Left lung (tissue), 10 donors: ENCODE measurements around the gene PRPSAP1. TPM values are rescaled to one million over a fixed set of nuclear protein-coding genes. Genes with fewer than 3 reads are reported as not detected.
"Not testable (repeated sequence)": the region's sequence is repeated elsewhere in the genome, so short reads cannot be mapped to it uniquely, and the experiment has no call there.

Experiments used
- ATAC-seq: fragments of 200-7000 bp; cut with Tn5 transposase; one replicate; pipeline ENCODE4 v1.9.1; 2020; ENCODE audit warnings: moderate library complexity
- DNase-seq, 4 donors: peaks; one replicate each; pipeline ENCODE4 v3.0.0-alpha.2; 2013 to 2020
- H3K27ac ChIP-seq, 2 donors: fragments of 200-600 bp; sonication (generic) in 1 of 2; one replicate each; pipeline versions ENCODE4 v1.5.0 to v1.8.0; 2020 to 2021
- H3K27me3 ChIP-seq, 2 donors: fragments of 200-600 bp; sonication (generic) in 1 of 2; one replicate each; pipeline versions ENCODE4 v1.5.0 to v1.8.0; 2020 to 2021
- H3K36me3 ChIP-seq, 2 donors: fragments of 200-600 bp; sonication (generic) in 1 of 2; one replicate each; pipeline versions ENCODE4 v1.5.0 to v1.8.0; 2020 to 2021
- H3K4me1 ChIP-seq, 2 donors: fragments of 200-600 bp; one replicate each; pipeline ENCODE4 v1.8.0; 2021
- H3K4me3 ChIP-seq, 2 donors: fragments of 200-600 bp; sonication (generic) in 1 of 2; one replicate each; pipeline versions ENCODE4 v1.5.0 to v1.8.0; 2020 to 2021; ENCODE audit warnings: mild to moderate bottlenecking in 1 of 2
- H3K9me3 ChIP-seq, 2 donors: fragments of 200-600 bp; sonication (generic) in 1 of 2; one replicate each; pipeline versions ENCODE4 v1.5.0 to v1.8.0; 2020 to 2021
- CTCF ChIP-seq, 2 donors: fragments of 200-600 bp; sonication (generic) in 1 of 2; IDR thresholded peaks; one replicate each; pipeline versions ENCODE4 v1.5.0 to v1.8.0; 2021; ENCODE audit warnings: antibody characterized with exemption in 2 of 2
- intact Hi-C, 2 donors: fragments of 100-400 bp; cut with DNase I; formaldehyde crosslinking; loops; one replicate each; pipeline versions ENCODE4 v1.11.2 to v1.14.2; 2022
- polyA plus RNA-seq, 6 donors: library from polyadenylated mRNA; unstranded; fragments of 120-200 nt; gene quantifications; one replicate each; pipeline ENCODE4 v1.2.1, GENCODE V29; 2013; ENCODE audit not compliant: insufficient read length in 6 of 6
- total RNA-seq, 2 donors: library from RNA; stranded (reverse); fragmentation: NEBNext Ultra II Directional; extraction: Animal tissue kit (Norgen Biotek cat#: 25700); gene quantifications; one replicate each; pipeline ENCODE4 v1.2.1, GENCODE V29; 2021
- donor health status: DM: no; HTN: yes; CAD: no.
- donor health status: DM: no; HTN: no; CAD: no.

The PRPSAP1 gene
- total and polyA plus RNA-seq, 8 donors = 51.2 to 95.4 (median 81.9) TPM

- Histone ChIP-seq H3K27ac (no peak overlapping the region), H3K4me3 (no peak overlapping the region), H3K36me3 (no peaks in the 10 kb centered on the region), H3K9me3 (no peaks in the 10 kb centered on the region), H3K4me1 (peaks cover 4 to 6% of the 10 kb centered on the region in 2 donors), H3K27me3 (no peaks in the 10 kb centered on the region)
- peak in 1 of 4 donors; percentile 6 for DNase-seq
- ATAC-seq = no peak
- no peak for TF ChIP-seq CTCF (IDR thresholded peaks at IDR 0.05)
- intact Hi-C loops = no loop called here
Observed at GRCh38 chr17:76366247-76366646, 12.5 kb upstream of the PRPSAP1 start.

- Histone ChIP-seq H3K4me1 (peaks cover 0 to 4% of the 10 kb centered on the region in 2 donors), H3K4me3 (no peak overlapping the region), H3K27me3 (no peaks in the 10 kb centered on the region), H3K27ac (no peak overlapping the region), H3K36me3 (no peaks in the 10 kb centered on the region), H3K9me3 (no peaks in the 10 kb centered on the region)
- no peak for TF ChIP-seq CTCF (IDR thresholded peaks at IDR 0.05)
- no peak for ATAC-seq
- peak in 1 of 4 donors; percentile 2 for DNase-seq
- intact Hi-C loops = no loop called here
Observed at GRCh38 chr17:76365256-76365903, 11.7 kb upstream of the PRPSAP1 start.

- Histone ChIP-seq H3K27ac (peak overlapping the region in 1 of 2 donors; percentile 0), H3K27me3 (no peaks in the 10 kb centered on the region), H3K4me1 (no peaks in the 10 kb centered on the region), H3K4me3 (no peak overlapping the region), H3K36me3 (no peaks in the 10 kb centered on the region), H3K9me3 (no peaks in the 10 kb centered on the region)
- ATAC-seq (no peak), DNase-seq (peak in 1 of 4 donors; percentile 4)
- intact Hi-C loops = no loop called here
- no peak for TF ChIP-seq CTCF (IDR thresholded peaks at IDR 0.05)
Observed at GRCh38 chr17:76363107-76363842, 9.6 kb upstream of the PRPSAP1 start.

- TF ChIP-seq CTCF (IDR thresholded peaks at IDR 0.05) = no peak
- H3K27me3 ChIP-seq = no peaks in the 10 kb centered on the region
- ATAC-seq (no peak), DNase-seq (no peak)
- H3K9me3 ChIP-seq = no peaks in the 10 kb centered on the region
- H3K4me3 ChIP-seq = no peak overlapping the region
- intact Hi-C loops = no loop called here
- no peak overlapping the region for H3K27ac ChIP-seq
- H3K4me1 ChIP-seq = no peaks in the 10 kb centered on the region
- no peaks in the 10 kb centered on the region for H3K36me3 ChIP-seq
Observed at GRCh38 chr17:76360461-76360860, 6.7 kb upstream of the PRPSAP1 start.

- H3K27ac ChIP-seq, H3K27me3 ChIP-seq, H3K4me3 ChIP-seq, intact Hi-C loops, H3K9me3 ChIP-seq, ATAC-seq, H3K4me1 ChIP-seq, H3K36me3 ChIP-seq: not testable (repeated sequence)
- peak in 1 of 4 donors; percentile 2 for DNase-seq
Observed at GRCh38 chr17:76359776-76360175, 6.1 kb upstream of the PRPSAP1 start.
